Aorta (tissue), 5 donors: ENCODE measurements around the gene FPGT. TPM values are rescaled to one million over a fixed set of nuclear protein-coding genes. Genes with fewer than 3 reads are reported as not detected.
A peak's percentile ranks its signal among the peaks of the same experiment; 100 is the strongest.
"Not testable (repeated sequence)": the region's sequence is repeated elsewhere in the genome, so short reads cannot be mapped to it uniquely, and the experiment has no call there.

Experiments
- ATAC-seq: fragments of 200-7000 bp; cut with Tn5 transposase; one replicate; pipeline ENCODE4 v1.9.1; 2022; ENCODE audit warnings: moderate library complexity; ENCODE audit not compliant: low FRiP score
- DNase-seq, 2 donors: peaks; one replicate each; pipeline ENCODE4 v3.0.0-alpha.2; 2020
- H3K27ac ChIP-seq, 2 donors: one replicate each; pipeline ENCODE4 v1.5.1; 2013; ENCODE audit warnings: low read length in 2 of 2, mild to moderate bottlenecking in 2 of 2, moderate library complexity in 2 of 2, control low read depth in 1 of 2, inconsistent platforms in 1 of 2, low read depth in 1 of 2
- H3K27me3 ChIP-seq, 2 donors: one replicate each; pipeline ENCODE4 v1.6.1; 2013; ENCODE audit warnings: control low read depth in 1 of 2, low read length in 1 of 2, mild to moderate bottlenecking in 1 of 2, moderate library complexity in 1 of 2; ENCODE audit not compliant: insufficient read depth in 2 of 2, control insufficient read depth in 1 of 2
- H3K36me3 ChIP-seq, 2 donors: one replicate each; pipeline ENCODE4 v1.6.1; 2013; ENCODE audit warnings: control low read depth in 1 of 2, low read length in 1 of 2, mild to moderate bottlenecking in 1 of 2; ENCODE audit not compliant: insufficient read depth in 2 of 2, control insufficient read depth in 1 of 2
- H3K4me1 ChIP-seq, 2 donors: one replicate each; pipeline ENCODE4 v1.6.1; 2013; ENCODE audit warnings: low read length in 2 of 2, control low read depth in 1 of 2, mild to moderate bottlenecking in 1 of 2, moderate library complexity in 1 of 2; ENCODE audit not compliant: insufficient read depth in 2 of 2, control insufficient read depth in 1 of 2
- H3K4me3 ChIP-seq, 2 donors: one replicate each; pipeline ENCODE4 v1.5.1; 2013; ENCODE audit warnings: low read length in 2 of 2, control low read depth in 1 of 2, mild to moderate bottlenecking in 1 of 2
- H3K9me3 ChIP-seq: one replicate; pipeline ENCODE4 v1.6.1; 2013; ENCODE audit warnings: mild to moderate bottlenecking, low read length; ENCODE audit not compliant: control insufficient read depth
- WGBS, 2 donors: extraction: QIAGEN DNeasy Blood & Tissue Kit; methylation state at CpG; one replicate each; pipeline ENCODE4 v1.1.7; 2013; 5-methylcytosine and 5-hydroxymethylcytosine counted together
- intact Hi-C, 2 donors: fragments of 100-400 bp; cut with DNase I; formaldehyde crosslinking; loops; one replicate each; pipeline versions ENCODE4 v1.14.2 to v1.15.0; 2022
- long read RNA-seq, 2 donors: library from polyadenylated mRNA; unstranded; transcript quantifications; one replicate each; pipeline ENCODE4 v2.0.0, GENCODE V29; 2020 to 2021
- polyA plus RNA-seq, 2 donors: library from polyadenylated mRNA; stranded (reverse); fragments of 200-250 nt; gene quantifications; one replicate each; pipeline ENCODE4 v1.2.3, GENCODE V29; 2013
- total RNA-seq, 2 donors: library from RNA; stranded (reverse); fragmentation: NEBNext Ultra II Directional; extraction: Animal tissue kit (Norgen Biotek cat#: 25700); gene quantifications; one replicate each; pipeline ENCODE4 v1.2.1, GENCODE V29; 2021
- donor health status: healthy with polysubstance abuse.
- donor health status: Bipolar disorder and iron deficiency.
- donor health status: DM: no; HTN: no; CAD: no.
- donor health status: DM: no; HTN: no; CAD: no.
- donor health status: DM: yes; HTN: yes; CAD: no.

The FPGT gene
- total RNA-seq: 10 to 100 TPM; 16.4 to 19.7 TPM
- 1 to 10 TPM; 6.1 to 9.9 TPM for polyA plus RNA-seq
- long read RNA-seq, donor 1, transcript FPGT-202 (4 exons, 3,254 nt): major isoform, 5 of 11 reads
- long read RNA-seq, donor 1, partial matches to known transcripts: 5 of 11 reads
- long read RNA-seq, donor 1, other reads (novel, unspliced or antisense): 0 of 11 reads
- long read RNA-seq, donor 2, transcript FPGT-202 (4 exons, 3,254 nt): major isoform, 7 of 10 reads
- long read RNA-seq, donor 2, partial matches to known transcripts: 2 of 10 reads
- long read RNA-seq, donor 2, other reads (novel, unspliced or antisense): 0 of 10 reads

GRCh38 chr1:74197657-74198552 is at the start of gene FPGT, which contains the start of gene LRRIQ3:
Gene FPGT, plus strand, starts transcription at chr1:74198242. Its CDS starts 37 bp downstream, at chr1:74198279.
Gene LRRIQ3, minus strand, starts transcription at chr1:74198176. Its CDS starts 14,492 bp downstream, at chr1:74183684.
- WGBS, 2 donors: 1 to 2% methylated on average over 41 of the region's 41 CpGs
- Histone ChIP-seq H3K27ac (peak within 1 kb of the TSS in 1 of 2 donors; percentile 11), H3K36me3 (no peaks in the 10 kb centered on the region), H3K27me3 (no peaks in the 10 kb centered on the region), H3K4me3 (peak within 1 kb of the TSS; percentile 78 to 91), H3K4me1 (peaks cover 0 to 2% of the 10 kb centered on the region in 2 donors), H3K9me3 (no peaks in the 10 kb centered on the region)
- ATAC-seq (peak; percentile 100), DNase-seq (peak; percentile 97 to 99)
- intact Hi-C loops: loop anchor here in 1 of 2 donors (5.0 to 10.0 kb wide), 2 partner anchors 269 to 537 kb away; partner anchors contain the start of genes CRYZ and TYW3

DNA sequence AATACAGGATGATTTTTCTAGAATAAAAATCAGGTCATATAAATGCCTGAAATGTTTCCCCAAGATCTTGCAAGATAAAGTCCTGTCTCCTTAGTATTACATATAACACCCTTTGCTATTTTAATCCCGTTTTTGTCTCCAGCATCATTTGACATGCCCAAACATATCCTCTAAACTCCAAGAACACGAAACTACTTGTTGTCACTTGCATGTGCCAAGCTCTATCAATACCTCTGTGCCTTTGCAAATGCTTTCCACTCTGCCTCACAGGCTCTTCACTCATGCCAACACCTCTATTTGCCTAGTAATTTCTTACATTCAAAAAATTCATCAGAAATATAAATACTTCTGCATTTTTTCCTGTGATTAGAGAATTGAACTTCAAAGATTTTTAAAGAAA is 38.0 kb upstream of the FPGT start:
- no peak for ATAC-seq
- H3K9me3 ChIP-seq: no peaks in the 10 kb centered on the region

GRCh38 chr1:74161497-74161896 is 36.5 kb upstream of the FPGT start:
- no peak overlapping the region for H3K27ac ChIP-seq
- no peaks in the 10 kb centered on the region for H3K9me3 ChIP-seq
- no peaks in the 10 kb centered on the region for H3K4me1 ChIP-seq
- DNase-seq: no peak
- H3K27me3 ChIP-seq: no peaks in the 10 kb centered on the region
- H3K36me3 ChIP-seq: no peaks in the 10 kb centered on the region
- ATAC-seq: no peak
- no peak overlapping the region for H3K4me3 ChIP-seq
- intact Hi-C loops: no loop called here

More for the DNA sequence above, 38.0 kb upstream of the FPGT start:
- Histone ChIP-seq H3K4me3 (no peak overlapping the region), H3K27ac (no peak overlapping the region), H3K27me3 (no peaks in the 10 kb centered on the region), H3K4me1 (no peaks in the 10 kb centered on the region), H3K36me3 (no peaks in the 10 kb centered on the region)
- no peak for DNase-seq
- 26 to 30% methylated on average over 2 of the region's 2 CpGs for WGBS, 2 donors
- intact Hi-C loops: no loop called here

DNA sequence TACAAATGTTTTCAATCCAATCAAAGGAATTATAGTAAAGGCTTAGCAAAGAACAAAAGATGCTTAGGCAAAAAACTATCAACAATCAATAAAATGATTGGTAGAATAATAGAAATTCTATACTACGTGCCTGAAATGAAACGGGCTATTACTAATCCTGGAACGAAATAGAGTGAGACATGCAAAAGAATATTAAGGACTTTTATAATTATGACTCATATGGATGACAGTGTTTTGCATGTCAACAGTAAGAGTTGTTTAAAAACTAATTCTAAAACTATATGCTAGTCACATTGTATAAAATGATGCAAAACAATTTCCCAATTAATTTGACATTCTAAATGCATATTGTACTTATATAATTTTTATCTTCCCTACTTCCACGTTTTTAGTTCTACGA is 35.7 kb upstream of the FPGT start:
- ATAC-seq (no peak), DNase-seq (no peak)
- Histone ChIP-seq H3K4me1 (no peaks in the 10 kb centered on the region), H3K36me3 (no peaks in the 10 kb centered on the region), H3K27ac (no peak overlapping the region), H3K9me3 (no peaks in the 10 kb centered on the region), H3K27me3 (no peaks in the 10 kb centered on the region), H3K4me3 (no peak overlapping the region)
- WGBS, 2 donors: 71 to 73% methylated on average over 5 of the region's 5 CpGs
- intact Hi-C loops: no loop called here

- ATAC-seq, H3K9me3 ChIP-seq, DNase-seq, H3K27ac ChIP-seq, H3K27me3 ChIP-seq, H3K4me3 ChIP-seq, H3K4me1 ChIP-seq, H3K36me3 ChIP-seq, intact Hi-C loops: not testable (repeated sequence)
- 84 to 100% methylated on average over 1 of the region's 1 CpG for WGBS, 2 donors
Observed at GRCh38 chr1:74174423-74174822, 23.6 kb upstream of the FPGT start.

GRCh38 chr1:74180490-74180889 is 17.6 kb upstream of the FPGT start:
- Histone ChIP-seq H3K27ac (no peak overlapping the region), H3K4me1 (no peaks in the 10 kb centered on the region), H3K9me3 (peaks cover 3% of the 10 kb centered on the region), H3K27me3 (no peaks in the 10 kb centered on the region), H3K4me3 (no peak overlapping the region), H3K36me3 (no peaks in the 10 kb centered on the region)
- no peak for DNase-seq
- intact Hi-C loops: no loop called here
- ATAC-seq: no peak

DNA sequence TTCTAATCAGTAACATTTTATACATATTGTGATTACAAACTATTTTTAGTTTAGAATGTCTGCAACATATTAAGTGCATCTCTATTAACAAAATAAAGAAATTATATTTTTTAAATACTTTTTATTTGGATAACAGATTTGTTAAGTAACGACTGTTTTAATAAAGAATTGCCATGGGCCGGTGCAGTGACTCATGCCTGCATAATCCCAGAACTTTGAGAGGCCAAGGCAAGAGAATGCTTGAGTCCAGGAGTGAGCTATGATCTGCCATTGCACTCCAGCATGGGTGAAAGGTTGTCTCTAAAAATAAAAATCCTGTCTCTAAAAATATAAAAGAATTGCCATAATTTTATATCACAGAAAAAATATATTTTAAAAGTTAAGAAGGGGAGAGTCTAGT is 4.1 kb upstream of the FPGT start:
- DNase-seq: peak in 1 of 2 donors; percentile 39
- intact Hi-C loops: loop anchor here in 1 of 2 donors (10.0 kb wide), 1 partner anchor 541 kb away; the partner anchor contains the start of genes CRYZ and TYW3
- H3K27me3 ChIP-seq: no peaks in the 10 kb centered on the region
- H3K27ac ChIP-seq: no peak overlapping the region
- H3K4me3 ChIP-seq: no peak overlapping the region
- no peaks in the 10 kb centered on the region for H3K36me3 ChIP-seq
- H3K9me3 ChIP-seq: no peaks in the 10 kb centered on the region
- no peak for ATAC-seq
- 9 to 12% methylated on average over 2 of the region's 2 CpGs for WGBS, 2 donors
- H3K4me1 ChIP-seq: peaks cover 0 to 2% of the 10 kb centered on the region in 2 donors

GRCh38 chr1:74195339-74195738 is 2.7 kb upstream of the FPGT start:
- ATAC-seq: no peak
- intact Hi-C loops: loop anchor here in 1 of 2 donors (5.0 to 10.0 kb wide), 2 partner anchors 272 to 539 kb away; partner anchors contain the start of genes CRYZ and TYW3
- DNase-seq: no peak
- Histone ChIP-seq H3K9me3 (no peaks in the 10 kb centered on the region), H3K4me1 (peaks cover 0 to 2% of the 10 kb centered on the region in 2 donors), H3K36me3 (no peaks in the 10 kb centered on the region), H3K4me3 (no peak overlapping the region), H3K27ac (no peak overlapping the region), H3K27me3 (no peaks in the 10 kb centered on the region)
